GM19193 (cell line): Measurements from ENCODE around the gene ERLEC1.

Experiments used
- POLR2A ChIP-seq: IDR thresholded peaks from 4 replicates; pipeline ENCODE4 v1.6.1; 2011; ENCODE audit not compliant: insufficient read depth, insufficient read length; ENCODE audit errors: extremely low read depth

The ERLEC1 gene

GRCh38 chr2:53786705-53787613 lies at the start of gene ERLEC1, which contains the start of gene ASB3:
ERLEC1 (plus strand) TSS chr2:53787044; CDS start chr2:53787211, 167 bp downstream.
ASB3 (minus strand) TSS chr2:53786953; CDS start chr2:53765572, 21,381 bp downstream.
- TF ChIP-seq POLR2A: peak; percentile 86

- no peak for TF ChIP-seq POLR2A
Measured at GRCh38 chr2:53737091-53737490, 49.8 kb upstream of the ERLEC1 start.

- no peak for TF ChIP-seq POLR2A
Measured at GRCh38 chr2:53739032-53739431, 47.8 kb upstream of the ERLEC1 start.

GRCh38 chr2:53740170-53740569 lies 46.7 kb upstream of the ERLEC1 start:
- no peak for TF ChIP-seq POLR2A

GRCh38 chr2:53744395-53745065 lies 42.3 kb upstream of the ERLEC1 start:
- no peak for TF ChIP-seq POLR2A

- no peak for TF ChIP-seq POLR2A
Measured at GRCh38 chr2:53750041-53750768, 36.6 kb upstream of the ERLEC1 start.

GRCh38 chr2:53751728-53752127 lies 35.1 kb upstream of the ERLEC1 start:
- TF ChIP-seq POLR2A: no peak

- no peak for TF ChIP-seq POLR2A
Measured at GRCh38 chr2:53752385-53752784, 34.5 kb upstream of the ERLEC1 start.

- TF ChIP-seq POLR2A: no peak
Measured at GRCh38 chr2:53753041-53753440, 33.8 kb upstream of the ERLEC1 start.

- TF ChIP-seq POLR2A: no peak
Measured at GRCh38 chr2:53755121-53755520, 31.7 kb upstream of the ERLEC1 start.

GRCh38 chr2:53756644-53757043 lies 30.2 kb upstream of the ERLEC1 start:
- TF ChIP-seq POLR2A: no peak

- no peak for TF ChIP-seq POLR2A
Measured at GRCh38 chr2:53765767-53766166, 21.1 kb upstream of the ERLEC1 start.

GRCh38 chr2:53767405-53768241 lies 19.2 kb upstream of the ERLEC1 start, which contains the start of gene CHAC2:
CHAC2 (plus strand) TSS chr2:53767804; CDS start chr2:53767887, 83 bp downstream.
- TF ChIP-seq POLR2A: peak; percentile 82

GRCh38 chr2:53768242-53768542 lies 18.7 kb upstream of the ERLEC1 start:
- no peak for TF ChIP-seq POLR2A
